IMR-90 (cell line): ENCODE data around the gene CUX1. TPM values are rescaled to one million over a fixed set of nuclear protein-coding genes. Genes with fewer than 3 reads are reported as not detected.

Experiments used
- ATAC-seq: fragments of 200-7000 bp; cut with Tn5 transposase; 2 replicates; pipeline ENCODE4 v1.9.1; 2020; ENCODE audit warnings: low read depth, mild to moderate bottlenecking, moderate library complexity
- BruUV-seq: library from RNA; stranded (reverse); fragments of 400-500 nt; replicated peaks from 2 replicates; lab custom pipeline; 2021; lab: Mats Ljungman, UMichigan
- CTCF ChIA-PET: fragments of 300-600 bp; formaldehyde crosslinking; extraction: SDS; loops from one replicate; lab custom pipeline; 2021; ENCODE audit warnings: antibody characterized with exemption; lab: Yijun Ruan, JAX
- POLR2A ChIA-PET: fragments of 300-600 bp; sonication (Branson Sonifier 250); formaldehyde crosslinking; loops from one replicate; lab custom pipeline; 2022; ENCODE audit warnings: antibody characterized with exemption; ENCODE audit not compliant: unreplicated experiment; lab: Charles Lee
- DNase-seq: peaks from one replicate; pipeline ENCODE4 v3.0.0; 2013
- H2AFZ ChIP-seq: replicated peaks from 2 replicates; pipeline ENCODE3; 2013; ENCODE audit warnings: low read length, mild to moderate bottlenecking; ENCODE audit not compliant: poor library complexity
- H2AK5ac ChIP-seq: 2 replicates; pipeline ENCODE4 v1.6.1; 2013; ENCODE audit warnings: low read depth, low read length, inconsistent platforms
- H2AK9ac ChIP-seq: replicated peaks from 2 replicates; pipeline ENCODE3; 2013; ENCODE audit warnings: mild to moderate bottlenecking, low read depth, low read length, moderate library complexity; ENCODE audit not compliant: poor library complexity
- H2BK120ac ChIP-seq: 2 replicates; pipeline ENCODE4 v1.6.1; 2013; ENCODE audit warnings: low read depth, low read length, inconsistent platforms
- H2BK15ac ChIP-seq: 3 replicates; pipeline ENCODE4 v1.6.1; 2013; ENCODE audit warnings: low read depth, low read length, inconsistent platforms
- H2BK20ac ChIP-seq: 2 replicates; pipeline ENCODE4 v1.6.1; 2013; ENCODE audit warnings: low read depth, mild to moderate bottlenecking, inconsistent platforms, low read length, moderate library complexity
- H2BK5ac ChIP-seq: 2 replicates; pipeline ENCODE4 v1.6.1; 2013; ENCODE audit warnings: mild to moderate bottlenecking, low read depth, low read length, inconsistent platforms; ENCODE audit not compliant: poor library complexity, severe bottlenecking
- H3K14ac ChIP-seq: replicated peaks from 2 replicates; pipeline ENCODE4 v1.6.1; 2013; ENCODE audit warnings: low read depth, low read length, inconsistent platforms
- H3K18ac ChIP-seq: 2 replicates; pipeline ENCODE4 v1.6.1; 2013; ENCODE audit warnings: low read depth, low read length, control low read depth
- H3K23ac ChIP-seq: 2 replicates; pipeline ENCODE4 v1.6.1; 2013; ENCODE audit warnings: low read depth, low read length, inconsistent platforms
- H3K27ac ChIP-seq: 2 replicates; pipeline ENCODE4 v1.5.1; 2013; ENCODE audit warnings: mild to moderate bottlenecking, control low read depth, low read length; ENCODE audit not compliant: insufficient read depth
- H3K27me3 ChIP-seq: 2 replicates; pipeline ENCODE4 v1.6.1; 2013; ENCODE audit warnings: low read length; ENCODE audit not compliant: control insufficient read depth, insufficient read depth
- H3K36me3 ChIP-seq: 2 replicates; pipeline ENCODE4 v1.6.1; 2013; ENCODE audit warnings: low read length, mixed read lengths; ENCODE audit not compliant: control insufficient read depth, insufficient read depth
- H3K4ac ChIP-seq: 2 replicates; pipeline ENCODE4 v1.6.1; 2013; ENCODE audit warnings: low read depth, low read length, inconsistent platforms
- H3K4me1 ChIP-seq: 2 replicates; pipeline ENCODE4 v1.6.1; 2013; ENCODE audit warnings: low read length, mixed read lengths; ENCODE audit not compliant: control insufficient read depth, insufficient read depth
- H3K4me2 ChIP-seq: 2 replicates; pipeline ENCODE4 v1.6.1; 2013; ENCODE audit warnings: low read depth, mild to moderate bottlenecking, control low read depth, low read length, moderate library complexity
- H3K4me3 ChIP-seq: 2 replicates; pipeline ENCODE4 v1.5.1; 2013; ENCODE audit warnings: low read depth, mild to moderate bottlenecking, control low read depth, low read length, moderate library complexity; ENCODE audit not compliant: insufficient read depth
- H3K56ac ChIP-seq: 2 replicates; pipeline ENCODE4 v1.6.1; 2013; ENCODE audit warnings: low read length, inconsistent platforms; ENCODE audit not compliant: insufficient read depth; ENCODE audit errors: extremely low read depth
- H3K79me1 ChIP-seq, 2 experiments: 2 replicates each; pipeline ENCODE4 v1.6.1; 2013; ENCODE audit warnings: low read length in 2 of 2, inconsistent platforms in 1 of 2, low read depth in 1 of 2
- H3K9ac ChIP-seq: 2 replicates; pipeline ENCODE4 v1.6.1; 2013; ENCODE audit warnings: low read depth, low read length, control low read depth
- H3K9me1 ChIP-seq: 2 replicates; pipeline ENCODE4 v1.6.1; 2013; ENCODE audit warnings: low read length, inconsistent platforms; ENCODE audit not compliant: insufficient read depth
- H3K9me3 ChIP-seq: 2 replicates; pipeline ENCODE4 v1.6.1; 2013; ENCODE audit warnings: low read length; ENCODE audit not compliant: control insufficient read depth, insufficient read depth
- H4K20me1 ChIP-seq: 2 replicates; pipeline ENCODE4 v1.6.1; 2013; ENCODE audit warnings: low read length, inconsistent platforms; ENCODE audit not compliant: insufficient read depth
- H4K5ac ChIP-seq: 2 replicates; pipeline ENCODE4 v1.6.1; 2013; ENCODE audit warnings: mild to moderate bottlenecking, low read depth, low read length, control low read depth
- H4K8ac ChIP-seq, 2 experiments: 2 replicates each; pipeline ENCODE4 v1.6.1; 2013; ENCODE audit warnings: low read depth in 2 of 2, low read length in 2 of 2, control low read depth in 1 of 2, inconsistent platforms in 1 of 2
- H4K91ac ChIP-seq: 2 replicates; pipeline ENCODE4 v1.6.1; 2013; ENCODE audit warnings: low read depth, low read length, inconsistent platforms; ENCODE audit not compliant: insufficient read depth
- CEBPB ChIP-seq: IDR thresholded peaks from 2 replicates; pipeline ENCODE4 v1.6.1; 2012; ENCODE audit warnings: low read depth, low read length, improper control_type of control experiment
- CHD1 ChIP-seq: IDR thresholded peaks from 2 replicates; pipeline ENCODE4 v1.6.1; 2012; ENCODE audit warnings: low read depth, low read length, improper control_type of control experiment
- CTCF ChIP-seq: conservative IDR thresholded peaks from 2 replicates; pipeline ENCODE4 v1.5.1; 2012; ENCODE audit warnings: mild to moderate bottlenecking, low read depth, low read length, improper control_type of control experiment
- FOS ChIP-seq: fragments of 150-350 bp; IDR thresholded peaks from 2 replicates; pipeline ENCODE4 v1.6.1; 2016; ENCODE audit warnings: low read depth, low read length
- MAZ ChIP-seq: IDR thresholded peaks from 2 replicates; pipeline ENCODE4 v1.6.1; 2012; ENCODE audit warnings: low read depth, mild to moderate bottlenecking, low read length, improper control_type of control experiment, moderate library complexity, borderline replicate concordance
- MXI1 ChIP-seq: IDR thresholded peaks from 2 replicates; pipeline ENCODE4 v1.6.1; 2012; ENCODE audit warnings: low read depth, mild to moderate bottlenecking, low read length, moderate library complexity, borderline replicate concordance
- POLR2A ChIP-seq: IDR thresholded peaks from 2 replicates; pipeline ENCODE4 v1.6.1; 2012; ENCODE audit warnings: mild to moderate bottlenecking, low read depth, low read length
- RAD21 ChIP-seq: IDR thresholded peaks from 2 replicates; pipeline ENCODE4 v1.6.1; 2012; ENCODE audit warnings: low read length, improper control_type of control experiment
- RCOR1 ChIP-seq: IDR thresholded peaks from 2 replicates; pipeline ENCODE4 v1.6.1; 2012; ENCODE audit warnings: mild to moderate bottlenecking, low read length, improper control_type of control experiment; ENCODE audit not compliant: insufficient replicate concordance
- USF2 ChIP-seq: fragments of 150-350 bp; IDR thresholded peaks from 2 replicates; pipeline ENCODE4 v1.6.1; 2017; ENCODE audit warnings: mild to moderate bottlenecking, antibody characterized with exemption, low read length, low read depth
- WGBS, 2 experiments: methylation state at CpG; one replicate each; pipeline versions ENCODE4 v1.1.5 to v1.1.7; 2013; ENCODE audit warnings: missing lambda C conversion rate in 2 of 2; ENCODE audit not compliant: insufficient read length in 1 of 2; ENCODE audit errors: extremely low coverage in 2 of 2; 5-methylcytosine and 5-hydroxymethylcytosine counted together
- dilution Hi-C: fragments of 300-500 bp; cut with HindIII; formaldehyde crosslinking; loops from one replicate; pipeline ENCODE4 v1.14.3; 2018; ENCODE audit warnings: low sequenced_read_pairs; ENCODE audit not compliant: unreplicated experiment
- in situ Hi-C: fragments of 300-500 bp; cut with MboI; formaldehyde crosslinking; loops from 3 replicates; pipeline ENCODE4 v1.14.3; 2019; ENCODE audit warnings: low sequenced_read_pairs, inconsistent platforms, mixed read lengths
- intact Hi-C: fragments of 100-400 bp; cut with micrococcal nuclease; formaldehyde crosslinking; loops from 2 replicates; pipeline ENCODE4 v1.10.0; 2022
- polyA plus RNA-seq, 3 experiments: library from polyadenylated mRNA; depleted of rRNA; stranded (reverse); fragments of >200 nt; gene quantifications; 2 replicates each; pipeline ENCODE4 v1.2.3, GENCODE V29; 2012; ENCODE audit warnings: low replicate concordance in 1 of 3
- total RNA-seq: library from RNA; depleted of rRNA; stranded (reverse); fragments of >200 nt; gene quantifications from 2 replicates; pipeline ENCODE4 v1.2.3, GENCODE V29; 2012

CUX1 gene
- total and polyA plus RNA-seq, 2 of the 4 experiments (the other 2 are of a cell fraction), result 19.7 to 46.4 TPM

- Histone ChIP-seq H4K8ac (no peak overlapping the region), H2AK5ac (no peak overlapping the region), H3K9me1 (no peaks in the 10 kb centered on the region; the same call in 1 of the 2 replicates), H2AFZ (peak overlapping the region; percentile 82), H2AK9ac (peak overlapping the region; percentile 56), H3K23ac (no peak overlapping the region), H3K4ac (no peak overlapping the region), H3K4me1 (peaks cover 9% of the 10 kb centered on the region), H3K18ac (no peak overlapping the region), H4K20me1 (peaks cover 33% of the 10 kb centered on the region), H4K5ac (no peak overlapping the region), H3K9ac (peak overlapping the region; percentile 48), H3K27me3 (no peaks in the 10 kb centered on the region), H3K56ac (no peak overlapping the region), H4K91ac (no peak overlapping the region), H2BK15ac (no peak overlapping the region), H2BK120ac (no peak overlapping the region), H3K4me3 (peak overlapping the region; percentile 69), H3K9me3 (no peaks in the 10 kb centered on the region), H3K79me1 (peaks cover 0 to 42% of the 10 kb centered on the region in 2 experiments; a peak in 2 of 4 replicates), H3K4me2 (peak overlapping the region; percentile 31), H2BK20ac (no peak overlapping the region), H3K14ac (no peak overlapping the region), H3K27ac (peak overlapping the region; percentile 44; the same call in 1 of the 2 replicates), H2BK5ac (peak overlapping the region; percentile 40), H3K36me3 (no peaks in the 10 kb centered on the region)
- dilution Hi-C loops (no loop called here), intact Hi-C loops (loop anchor here (2.0 to 10.0 kb wide), 6 partner anchors 65 to 420 kb away; no protein-coding TSS in a partner anchor), in situ Hi-C loops (loop anchor here (10.0 kb wide), 1 partner anchor 418 kb away; no protein-coding TSS in a partner anchor)
- CTCF ChIA-PET, result no interaction called here
- POLR2A ChIA-PET, result interaction anchor here (0.5 to 1.1 kb wide), 2 partner anchors 11 to 149 kb away, joined by 3 to 9 read pairs; no protein-coding TSS in a partner anchor
- ATAC-seq (peak; percentile 50), DNase-seq (peak; percentile 37)
- WGBS, 2 experiments, result 0% methylated on average over 38 of the region's 130 CpGs; no CpG with 5 or more reads in 1 of the 2 experiments
- TF ChIP-seq CTCF (peak; percentile 34), USF2 (no peak), POLR2A (no peak; the same call in 1 of the 2 replicates), RCOR1 (no peak), FOS (no peak), MAZ (no peak), MXI1 (no peak), CEBPB (no peak), RAD21 (peak; percentile 22; the same call in 1 of the 2 replicates), CHD1 (no peak)
- no TSS peak for BruUV-seq
These were observed 593 bp upstream of the CUX1 start for GRCh38 chr7:101816595-101817470.
